A549 (cell line): ENCODE results near the gene DOCK1. TPM values are rescaled to one million over a fixed set of nuclear protein-coding genes. Genes with fewer than 3 reads are reported as not detected.

Source experiments
- ATAC-seq, 2 experiments: fragments of 200-7000 bp in 1 of 2; fragments of >200 bp in 1 of 2; cut with Nextera tagmentation in 1 of 2; cut with Tn5 transposase in 1 of 2; 3 replicates each; pipeline versions ENCODE4 v1.8.0 to v1.9.1; 2018 to 2020; ENCODE audit warnings: mild to moderate bottlenecking in 1 of 2, moderate library complexity in 1 of 2
- CTCF ChIA-PET: fragments of 300-600 bp; sonication (Branson Sonifier 250); formaldehyde crosslinking; extraction: SDS; loops from one replicate; lab custom pipeline; 2021; ENCODE audit warnings: antibody characterized with exemption, inconsistent platforms; lab: Yijun Ruan, JAX
- POLR2A ChIA-PET: fragments of 350-600 bp; formaldehyde crosslinking; extraction: SDS; loops from one replicate; lab custom pipeline; 2021; ENCODE audit warnings: antibody characterized with exemption, inconsistent platforms; lab: Yijun Ruan, JAX
- DNase-seq, 2 experiments: peaks; one replicate each; pipeline versions ENCODE4 v3.0.0 to v3.0.0-alpha.2; 2011 to 2016; ENCODE audit warnings: low read depth in 1 of 2, low spot score in 1 of 2
- FAIRE-seq: peaks from 2 replicates; lab custom pipeline; 2011; peaks lifted over from hg19 to GRCh38; lab: Jason Lieb, UNC
- H3K27ac ChIP-seq, 2 experiments: fragments of >200 bp; sonication (Bioruptor Twin); formaldehyde crosslinking; 3 replicates each; pipeline ENCODE4 v1.5.1; 2016 to 2017
- H3K4me1 ChIP-seq: fragments of >200 bp; sonication (Bioruptor Twin); formaldehyde crosslinking; 3 replicates; pipeline ENCODE4 v1.6.1; 2016
- H3K4me2 ChIP-seq: fragments of >200 bp; sonication (Bioruptor Twin); formaldehyde crosslinking; 3 replicates; pipeline ENCODE4 v1.6.1; 2016
- H3K4me3 ChIP-seq: fragments of >200 bp; sonication (Bioruptor Twin); formaldehyde crosslinking; 3 replicates; pipeline ENCODE4 v1.5.1; 2016
- H3K9me3 ChIP-seq: fragments of >200 bp; sonication (Bioruptor Twin); formaldehyde crosslinking; 3 replicates; pipeline ENCODE4 v1.6.1; 2016
- CBX8 ChIP-seq: fragments of 200-600 bp; sonication (generic); IDR thresholded peaks from 2 replicates; pipeline ENCODE4 v1.6.1; 2016
- EP300 ChIP-seq, 2 experiments: fragments of >200 bp; sonication (Bioruptor Twin); formaldehyde crosslinking; IDR thresholded peaks; 2 replicates in 1 of 2; 3 replicates in 1 of 2; pipeline ENCODE4 v1.6.1; 2016 to 2017
- ESRRA ChIP-seq: fragments of 150-350 bp; IDR thresholded peaks from 2 replicates; pipeline ENCODE4 v1.6.1; 2014; ENCODE audit warnings: mild to moderate bottlenecking, low read length, borderline replicate concordance
- HDAC2 ChIP-seq: fragments of 200-600 bp; sonication (generic); IDR thresholded peaks from 2 replicates; pipeline ENCODE4 v1.6.1; 2016
- JUNB ChIP-seq: fragments of >200 bp; sonication (Bioruptor Twin); formaldehyde crosslinking; IDR thresholded peaks from 2 replicates; pipeline ENCODE4 v1.6.1; 2016
- KDM5A ChIP-seq: fragments of 200-600 bp; sonication (generic); IDR thresholded peaks from 2 replicates; pipeline ENCODE4 v1.6.1; 2016; ENCODE audit warnings: antibody characterized with exemption, mild to moderate bottlenecking
- MAFK ChIP-seq: fragments of 450-650 bp; IDR thresholded peaks from 2 replicates; pipeline ENCODE4 v1.6.1; 2014; ENCODE audit not compliant: partially characterized antibody
- MYC ChIP-seq: IDR thresholded peaks from 2 replicates; pipeline ENCODE4 v1.6.1; 2012; ENCODE audit warnings: mild to moderate bottlenecking, inconsistent platforms, low read length, improper control_type of control experiment, borderline replicate concordance
- NPAS2 ChIP-seq: fragments of 250-450 bp; sonication (Bioruptor Pico); IDR thresholded peaks from 2 replicates; pipeline ENCODE4 v1.8.0; 2022; ENCODE audit warnings: mild to moderate bottlenecking, moderate library complexity, borderline replicate concordance
- NR3C1 ChIP-seq: fragments of >200 bp; sonication (Bioruptor Twin); formaldehyde crosslinking; IDR thresholded peaks from 3 replicates; pipeline ENCODE4 v1.6.1; 2017
- POLR2A ChIP-seq: IDR thresholded peaks from 2 replicates; pipeline ENCODE4 v1.6.1; 2012; ENCODE audit warnings: mild to moderate bottlenecking, low read length
- POLR2AphosphoS2 ChIP-seq: conservative IDR thresholded peaks from 2 replicates; pipeline ENCODE4 v1.6.1; 2012; ENCODE audit warnings: low read length, improper control_type of control experiment, inconsistent platforms
- RFX5 ChIP-seq: fragments of 450-650 bp; IDR thresholded peaks from 2 replicates; pipeline ENCODE4 v1.7.1; 2014; ENCODE audit warnings: antibody characterized with exemption, mild to moderate bottlenecking, moderate library complexity
- ZC3H11A ChIP-seq: fragments of 450-650 bp; IDR thresholded peaks from 2 replicates; pipeline ENCODE4 v1.6.1; 2014; ENCODE audit warnings: antibody characterized with exemption, mild to moderate bottlenecking
- ZFP36 ChIP-seq: fragments of 450-650 bp; IDR thresholded peaks from 2 replicates; pipeline ENCODE4 v1.6.1; 2014; ENCODE audit warnings: borderline replicate concordance; ENCODE audit not compliant: partially characterized antibody
- ZSCAN20 ChIP-seq: fragments of 250-450 bp; sonication (Bioruptor Pico); IDR thresholded peaks from 2 replicates; pipeline ENCODE4 v1.8.0; 2022; ENCODE audit warnings: mild to moderate bottlenecking, moderate library complexity
- WGBS: methylation state at CpG from one replicate; pipeline ENCODE4 v1.1.6; 2017; ENCODE audit errors: missing lambda C conversion rate; 5-methylcytosine and 5-hydroxymethylcytosine counted together
- polyA plus RNA-seq, 4 experiments: library from polyadenylated mRNA; depleted of rRNA in 3 of 4; stranded (reverse); fragments of >200 nt; fragmentation: RNase III in 1 of 4; extraction: RNeasy Plus Mini Kit Qiagen cat#74134 plus additional on column Dnase treatment in 1 of 4; gene quantifications; 2 replicates in 3 of 4; 3 replicates in 1 of 4; pipeline ENCODE4 v1.2.3, GENCODE V29; 2011 to 2017
- TF ChIP-seq, protein P1 (sequence below): fragments of >200 bp; sonication (Bioruptor Twin); formaldehyde crosslinking; IDR thresholded peaks from 3 replicates; pipeline ENCODE4 v1.5.1; 2016

Gene DOCK1
- polyA plus RNA-seq, 2 of the 4 experiments (the other 2 are of a cell fraction), result 22.6 to 28.2 TPM

DNA sequence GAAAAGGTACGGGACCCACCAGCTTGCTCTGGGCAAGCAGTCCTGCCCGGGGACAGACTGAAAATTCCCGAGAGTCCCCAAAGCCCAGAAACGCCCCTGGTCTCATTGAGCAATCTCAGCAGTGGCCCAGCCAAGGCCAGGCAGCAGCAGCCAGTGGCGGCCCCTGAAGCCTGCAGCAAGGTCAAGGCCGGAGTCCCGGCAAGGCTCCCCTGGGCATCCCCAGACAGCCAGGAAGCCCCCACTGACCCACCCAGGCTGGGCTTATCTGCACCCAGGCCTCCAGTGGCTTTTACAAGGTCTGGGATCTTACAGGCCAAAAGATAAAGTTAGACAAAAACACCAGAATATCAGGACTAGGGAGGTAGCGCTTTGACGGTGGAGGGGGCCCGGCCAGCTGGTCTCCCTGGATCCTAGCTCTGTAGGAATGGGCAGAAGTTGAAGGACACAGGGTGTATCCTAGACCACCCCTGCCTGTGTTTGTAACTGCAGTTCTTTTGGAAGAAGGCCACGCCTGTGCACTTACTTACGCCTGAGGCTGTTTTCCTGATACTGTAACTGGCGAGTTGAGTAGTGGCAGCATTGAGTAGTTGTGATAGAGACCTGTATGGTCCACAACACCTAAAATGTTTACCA lies 513.4 kb downstream of the DOCK1 start:
- WGBS, result 84% methylated on average over 13 of the region's 13 CpGs
- POLR2A ChIA-PET, result no interaction called here
- Histone ChIP-seq H3K4me2 (no peak overlapping the region), H3K4me1 (no peaks in the 10 kb centered on the region)
- TF ChIP-seq ZFP36, result no peak
- TF ChIP-seq, all 56 proteins: peak for 0
- no peaks in the 10 kb centered on the region for H3K9me3 ChIP-seq
- FAIRE-seq (no peak), ATAC-seq (no peak), DNase-seq (no peak)
- H3K4me3 ChIP-seq, result no peak overlapping the region
- no peak overlapping the region for H3K27ac ChIP-seq
- CTCF ChIA-PET, result no interaction called here

DNA sequence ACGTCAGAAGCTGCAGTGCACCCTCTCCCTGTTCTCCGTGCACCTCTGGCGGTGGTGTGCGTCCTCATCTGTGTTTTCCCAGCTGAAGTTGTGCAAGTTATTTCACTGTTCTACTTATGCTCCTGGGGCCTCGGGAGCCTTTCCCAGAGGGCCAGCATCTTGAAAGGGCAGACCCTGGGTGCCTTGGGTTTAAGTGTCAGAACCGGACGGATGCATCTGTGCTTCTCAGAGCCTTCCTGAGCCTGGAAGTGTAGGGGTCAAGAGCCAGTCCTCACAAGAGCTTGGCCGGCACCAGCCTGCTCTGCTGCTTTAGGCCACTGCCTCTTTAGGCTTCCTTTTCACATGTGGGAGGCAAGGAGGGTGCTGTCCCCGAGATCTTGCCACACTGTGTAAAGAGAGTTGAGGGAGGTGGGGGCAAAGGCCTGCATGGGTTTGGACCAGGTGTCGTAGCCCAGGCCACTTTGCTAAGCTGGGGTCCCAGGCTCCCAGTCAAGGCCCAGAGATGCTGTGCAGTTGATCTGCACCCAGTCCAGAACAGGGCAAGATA lies 515.0 kb downstream of the DOCK1 start:
- whole genome bisulfite sequencing, result 98% methylated on average over 9 of the region's 10 CpGs
- FAIRE-seq, result no peak

DNA sequence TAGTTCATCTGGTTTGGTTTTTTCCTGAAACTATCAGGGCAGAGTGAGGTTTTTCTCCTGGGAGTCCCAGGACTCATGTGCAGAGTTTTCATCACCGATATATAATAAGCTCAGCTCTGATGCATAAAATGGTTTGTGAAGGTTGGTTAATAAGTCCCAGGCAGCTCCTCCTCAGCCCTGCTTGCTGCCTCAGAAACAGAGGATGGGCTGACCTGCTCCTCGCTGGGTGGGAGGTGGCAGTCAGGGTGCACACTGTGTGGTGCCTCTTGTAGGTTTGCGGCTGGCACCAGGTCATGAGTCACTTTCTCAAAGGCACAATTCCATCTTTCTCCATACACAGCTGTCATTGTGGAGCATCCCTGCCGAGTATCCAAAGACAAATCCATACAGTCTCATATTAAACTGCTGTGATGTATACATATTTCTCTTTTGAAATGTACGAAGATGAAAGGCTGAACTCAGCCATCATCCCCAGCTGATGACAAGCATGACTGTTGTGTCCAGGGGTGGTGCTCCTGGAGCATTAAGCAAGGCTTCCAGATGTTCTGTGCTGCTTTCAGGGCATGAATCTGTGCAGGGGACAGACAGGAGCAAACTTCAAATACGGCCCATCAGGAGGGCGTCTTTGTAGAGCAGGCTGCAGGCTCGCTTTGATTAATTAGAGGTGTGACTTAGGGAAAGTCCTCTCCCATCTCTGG lies 518.1 kb downstream of the DOCK1 start:
- H3K9me3 ChIP-seq, result no peaks in the 10 kb centered on the region
- H3K4me3 ChIP-seq, result no peak overlapping the region
- no peaks in the 10 kb centered on the region for H3K4me1 ChIP-seq
- H3K4me2 ChIP-seq, result no peak overlapping the region
- DNase-seq (no peak), ATAC-seq (no peak), FAIRE-seq (no peak)
- ChIA-PET POLR2A (no interaction called here), CTCF (no interaction called here)
- 88% methylated on average over 8 of the region's 8 CpGs for WGBS
- no peak for TF ChIP-seq ZC3H11A
- H3K27ac ChIP-seq, result no peak overlapping the region

More for the DNA sequence above, 515.0 kb downstream of the DOCK1 start:
- POLR2A ChIA-PET, result no interaction called here
- Histone ChIP-seq H3K4me1 (no peaks in the 10 kb centered on the region), H3K9me3 (no peaks in the 10 kb centered on the region), H3K4me3 (no peak overlapping the region), H3K27ac (no peak overlapping the region), H3K4me2 (no peak overlapping the region)
- CTCF ChIA-PET, result no interaction called here
- DNase-seq (no peak), ATAC-seq (no peak)
- TF ChIP-seq POLR2AphosphoS2 (no peak), MYC (no peak), CBX8 (no peak), NPAS2 (no peak), ZSCAN20 (CRISPR knock-in tag) (no peak)

DNA sequence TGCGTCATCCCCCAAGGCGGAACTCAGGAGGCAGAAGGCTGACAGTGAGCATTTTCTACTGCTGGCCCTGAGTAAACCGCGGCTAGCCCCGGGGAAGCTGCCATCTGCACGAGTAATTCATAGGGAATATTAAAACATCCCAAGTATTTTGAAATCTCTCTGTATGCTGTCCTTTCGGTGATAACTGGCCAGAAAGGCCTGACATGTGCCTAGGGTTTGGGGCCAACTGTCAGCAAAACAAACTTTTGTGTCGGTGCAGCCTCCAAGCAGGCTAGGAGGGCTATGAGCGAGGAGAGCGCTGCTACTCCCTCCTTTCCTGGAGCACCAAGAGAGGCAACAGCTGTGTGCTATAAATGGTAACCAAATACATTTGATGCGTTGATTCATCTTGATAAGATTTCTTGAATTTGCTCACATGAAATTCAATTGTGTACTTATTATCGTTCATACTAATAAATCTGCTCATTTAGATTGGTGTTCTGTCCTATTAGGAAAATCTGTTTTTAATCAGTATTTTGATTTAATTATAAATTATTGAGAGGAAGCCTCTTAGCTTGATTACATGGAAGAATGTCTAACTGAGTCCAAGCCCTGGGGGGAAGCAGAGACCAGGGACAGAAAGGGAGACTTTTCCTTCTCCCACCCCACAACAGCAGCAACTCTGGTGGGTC lies 519.5 kb downstream of the DOCK1 start:
- ATAC-seq, result no peak
- ChIA-PET POLR2A (no interaction called here), CTCF (no interaction called here)
- no peaks in the 10 kb centered on the region for H3K9me3 ChIP-seq
- no peak for TF ChIP-seq EP300 (IDR thresholded peaks at IDR 0.05)
- no peak for TF ChIP-seq KDM5A
- TF ChIP-seq POLR2AphosphoS2, result no peak
- TF ChIP-seq, protein P1, sequence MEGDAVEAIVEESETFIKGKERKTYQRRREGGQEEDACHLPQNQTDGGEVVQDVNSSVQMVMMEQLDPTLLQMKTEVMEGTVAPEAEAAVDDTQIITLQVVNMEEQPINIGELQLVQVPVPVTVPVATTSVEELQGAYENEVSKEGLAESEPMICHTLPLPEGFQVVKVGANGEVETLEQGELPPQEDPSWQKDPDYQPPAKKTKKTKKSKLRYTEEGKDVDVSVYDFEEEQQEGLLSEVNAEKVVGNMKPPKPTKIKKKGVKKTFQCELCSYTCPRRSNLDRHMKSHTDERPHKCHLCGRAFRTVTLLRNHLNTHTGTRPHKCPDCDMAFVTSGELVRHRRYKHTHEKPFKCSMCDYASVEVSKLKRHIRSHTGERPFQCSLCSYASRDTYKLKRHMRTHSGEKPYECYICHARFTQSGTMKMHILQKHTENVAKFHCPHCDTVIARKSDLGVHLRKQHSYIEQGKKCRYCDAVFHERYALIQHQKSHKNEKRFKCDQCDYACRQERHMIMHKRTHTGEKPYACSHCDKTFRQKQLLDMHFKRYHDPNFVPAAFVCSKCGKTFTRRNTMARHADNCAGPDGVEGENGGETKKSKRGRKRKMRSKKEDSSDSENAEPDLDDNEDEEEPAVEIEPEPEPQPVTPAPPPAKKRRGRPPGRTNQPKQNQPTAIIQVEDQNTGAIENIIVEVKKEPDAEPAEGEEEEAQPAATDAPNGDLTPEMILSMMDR, result no peak
- no peak for TF ChIP-seq RFX5
- TF ChIP-seq JUNB, result no peak
- TF ChIP-seq NR3C1, result no peak
- TF ChIP-seq ESRRA, result no peak
- TF ChIP-seq POLR2A, result no peak
- TF ChIP-seq HDAC2, result no peak
- TF ChIP-seq MAFK, result no peak
- 90% methylated on average over 12 of the region's 12 CpGs for WGBS
- H3K4me2 ChIP-seq, result no peak overlapping the region
- H3K4me3 ChIP-seq, result no peak overlapping the region
- no peaks in the 10 kb centered on the region for H3K4me1 ChIP-seq
- DNase-seq, result no peak
- no peak for FAIRE-seq
- H3K27ac ChIP-seq, result no peak overlapping the region
